Epithelial cell of umbilical artery (primary cell): Measurements from ENCODE around the gene TRIM69. TPM values are rescaled to one million over a fixed set of nuclear protein-coding genes. Genes with fewer than 3 reads are reported as not detected.

Source experiments
- total RNA-seq: library from RNA; depleted of rRNA; stranded (reverse); fragments of >200 nt; gene quantifications from 2 replicates; pipeline ENCODE4 v1.2.3, GENCODE V29; 2014

TRIM69 gene, protein sequence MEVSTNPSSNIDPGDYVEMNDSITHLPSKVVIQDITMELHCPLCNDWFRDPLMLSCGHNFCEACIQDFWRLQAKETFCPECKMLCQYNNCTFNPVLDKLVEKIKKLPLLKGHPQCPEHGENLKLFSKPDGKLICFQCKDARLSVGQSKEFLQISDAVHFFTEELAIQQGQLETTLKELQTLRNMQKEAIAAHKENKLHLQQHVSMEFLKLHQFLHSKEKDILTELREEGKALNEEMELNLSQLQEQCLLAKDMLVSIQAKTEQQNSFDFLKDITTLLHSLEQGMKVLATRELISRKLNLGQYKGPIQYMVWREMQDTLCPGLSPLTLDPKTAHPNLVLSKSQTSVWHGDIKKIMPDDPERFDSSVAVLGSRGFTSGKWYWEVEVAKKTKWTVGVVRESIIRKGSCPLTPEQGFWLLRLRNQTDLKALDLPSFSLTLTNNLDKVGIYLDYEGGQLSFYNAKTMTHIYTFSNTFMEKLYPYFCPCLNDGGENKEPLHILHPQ
- total RNA-seq, result 7.1 and 34.3 TPM in 2 replicates

DNA sequence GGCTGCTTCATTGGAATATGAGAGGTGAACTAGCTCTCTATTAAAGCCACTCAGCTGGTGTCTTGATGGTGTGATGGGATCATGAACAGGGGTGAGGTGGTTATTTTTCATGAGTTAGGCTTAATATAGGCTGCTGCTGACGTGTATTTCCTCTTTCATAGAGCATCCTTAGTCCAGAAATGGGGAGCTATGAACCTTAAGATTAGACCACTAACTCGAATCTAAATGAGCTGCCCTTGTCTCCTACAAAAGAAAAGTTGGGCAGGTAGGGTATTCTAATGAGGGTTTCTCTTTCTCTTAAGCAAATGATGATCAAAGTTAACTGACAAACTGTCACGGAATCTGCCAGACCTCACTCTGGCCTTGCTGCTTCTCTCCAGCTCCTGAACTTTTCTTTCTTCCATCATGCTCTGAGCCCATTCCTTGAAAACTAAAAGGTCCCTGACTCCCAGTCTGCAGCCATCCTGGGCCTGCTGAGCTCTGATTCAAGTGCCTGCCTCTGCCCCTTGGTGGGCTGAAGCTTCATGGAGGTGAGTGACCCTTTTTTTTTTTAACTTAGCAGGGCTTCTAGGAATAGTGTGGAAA is at the start of gene TRIM69:
Gene TRIM69 (plus strand): TSS at position 348 of the 585 bp plus-strand sequence. CDS start 177 bp downstream, at position 525.

DNA sequence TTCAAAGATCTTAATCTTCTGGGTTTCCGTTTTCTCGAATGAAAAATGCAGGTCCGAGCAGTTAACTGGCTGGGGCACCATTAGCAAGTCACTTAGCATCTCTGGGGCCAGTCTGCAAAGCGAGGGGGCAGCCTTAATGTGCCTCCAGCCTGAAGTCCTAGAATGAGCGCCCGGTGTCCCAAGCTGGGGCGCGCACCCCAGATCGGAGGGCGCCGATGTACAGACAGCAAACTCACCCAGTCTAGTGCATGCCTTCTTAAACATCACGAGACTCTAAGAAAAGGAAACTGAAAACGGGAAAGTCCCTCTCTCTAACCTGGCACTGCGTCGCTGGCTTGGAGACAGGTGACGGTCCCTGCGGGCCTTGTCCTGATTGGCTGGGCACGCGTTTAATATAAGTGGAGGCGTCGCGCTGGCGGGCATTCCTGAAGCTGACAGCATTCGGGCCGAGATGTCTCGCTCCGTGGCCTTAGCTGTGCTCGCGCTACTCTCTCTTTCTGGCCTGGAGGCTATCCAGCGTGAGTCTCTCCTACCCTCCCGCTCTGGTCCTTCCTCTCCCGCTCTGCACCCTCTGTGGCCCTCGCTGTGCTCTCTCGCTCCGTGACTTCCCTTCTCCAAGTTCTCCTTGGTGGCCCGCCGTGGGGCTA is 25.1 kb upstream of the TRIM69 start, which contains the start of the genes B2M and PATL2:
Gene B2M (plus strand): TSS at position 422 of the 647 bp plus-strand sequence. CDS start 30 bp downstream, at position 452.
Gene PATL2 (minus strand): TSS at position 228 of the 647 bp plus-strand sequence. CDS start 34,833 bp downstream, outside the sequence.

Other genes starting within 250 kb of the TRIM69 start
- gene EIF3J, start 199.4 kb upstream of the TRIM69 start, total RNA-seq, result 65.6 and 66.0 TPM in 2 replicates
- gene SPG11, start 72.9 kb upstream of the TRIM69 start, total RNA-seq, result 35.1 and 36.1 TPM in 2 replicates
- gene PATL2, start 25.2 kb upstream of the TRIM69 start, total RNA-seq, result under 0.01 and 0.76 TPM in 2 replicates
- 1,506 and 2,841 TPM in 2 replicates for gene B2M, start 25.0 kb upstream of the TRIM69 start, total RNA-seq
- not detected in 2 replicates for gene TERB2, start 220.2 kb downstream of the TRIM69 start, total RNA-seq